Stimulated activated CD4-positive, alpha-beta T cell treated with anti-CD3 and anti-CD28 coated beads, Interleukin-1b, Interleukin-23, amount 100 ng/mL, for 4 hours (primary cell): Measurements from ENCODE around the gene OR4N2.
"Not testable (repeated sequence)": the region's sequence is repeated elsewhere in the genome, so short reads cannot be mapped to it uniquely, and the experiment has no call there.

ENCODE experiments used
- DNase-seq, 2 donors: peaks; one replicate each; pipeline ENCODE4 v3.0.0-alpha.2; 2020; ENCODE audit warnings: low read depth in 2 of 2

Gene OR4N2

DNA sequence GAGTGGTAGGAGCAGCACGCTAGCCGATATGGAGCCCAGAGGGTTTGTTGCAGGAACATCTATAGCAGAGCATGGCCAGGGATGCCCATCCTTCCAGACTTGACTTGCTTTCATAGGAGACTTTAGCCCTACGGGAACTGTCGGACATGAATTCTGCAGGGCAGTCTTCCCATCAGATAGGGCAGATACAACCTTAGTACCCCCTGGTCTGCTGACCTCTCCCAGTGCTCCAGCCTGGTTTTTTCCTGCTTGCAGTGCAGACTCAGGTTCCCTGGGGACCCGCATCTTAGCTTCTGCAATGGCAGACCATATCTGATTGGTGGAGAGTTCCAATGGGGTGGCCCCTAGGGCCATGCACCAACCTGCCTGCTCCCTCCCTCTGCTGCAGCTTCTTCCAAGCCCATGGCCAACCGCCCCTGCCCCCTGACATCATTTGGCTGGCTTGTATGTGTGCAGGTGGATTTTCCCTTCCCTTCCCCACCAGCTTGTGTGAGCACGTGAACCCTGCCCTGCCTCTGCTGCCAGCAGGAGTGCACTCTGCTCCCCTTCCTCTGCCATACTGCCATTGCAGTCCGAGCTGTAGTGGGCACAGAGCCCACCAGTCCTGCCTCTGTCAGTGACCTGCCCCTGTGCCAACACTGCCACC lies 30.8 kb downstream of the OR4N2 start:
- DNase-seq = not testable (repeated sequence)

DNA sequence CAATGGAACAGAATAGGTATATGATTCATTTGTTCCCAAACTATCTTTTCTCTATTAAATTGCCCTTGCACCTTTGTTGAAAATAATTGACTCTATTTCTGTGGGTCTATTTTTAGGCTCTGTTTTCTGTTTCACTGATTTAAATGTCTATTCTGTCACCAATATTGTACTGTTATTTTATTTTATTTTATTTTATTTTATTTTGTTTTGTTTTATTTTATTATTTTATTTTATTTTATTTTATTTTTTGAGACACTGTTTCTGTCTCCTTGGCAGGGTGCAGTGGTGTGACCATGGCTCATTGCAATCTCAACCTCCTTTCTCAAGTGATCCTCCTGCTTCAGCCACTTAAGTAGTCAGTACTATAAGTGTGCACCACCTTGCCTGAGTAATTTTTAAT lies 34.9 kb downstream of the OR4N2 start:
- no peak for DNase-seq

DNA sequence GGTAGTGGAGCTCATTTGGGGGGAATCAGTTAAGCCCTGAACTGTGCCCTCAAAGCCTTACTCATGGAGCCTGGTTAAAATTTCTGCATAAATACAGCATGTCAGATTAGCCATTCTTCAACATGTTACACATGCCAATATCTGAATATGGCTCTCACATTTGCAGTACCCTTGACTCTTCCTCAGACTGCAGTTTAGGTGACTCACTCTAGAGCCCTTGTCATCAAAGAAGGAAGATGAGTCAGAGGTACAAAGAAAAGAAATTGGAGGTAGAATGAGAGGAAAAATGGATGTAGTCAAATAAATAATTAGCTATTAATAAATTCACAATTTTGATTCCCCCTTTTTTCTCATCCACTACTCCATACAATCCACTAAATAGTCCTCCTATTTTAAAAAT lies 47.8 kb downstream of the OR4N2 start:
- DNase-seq = no peak

DNA sequence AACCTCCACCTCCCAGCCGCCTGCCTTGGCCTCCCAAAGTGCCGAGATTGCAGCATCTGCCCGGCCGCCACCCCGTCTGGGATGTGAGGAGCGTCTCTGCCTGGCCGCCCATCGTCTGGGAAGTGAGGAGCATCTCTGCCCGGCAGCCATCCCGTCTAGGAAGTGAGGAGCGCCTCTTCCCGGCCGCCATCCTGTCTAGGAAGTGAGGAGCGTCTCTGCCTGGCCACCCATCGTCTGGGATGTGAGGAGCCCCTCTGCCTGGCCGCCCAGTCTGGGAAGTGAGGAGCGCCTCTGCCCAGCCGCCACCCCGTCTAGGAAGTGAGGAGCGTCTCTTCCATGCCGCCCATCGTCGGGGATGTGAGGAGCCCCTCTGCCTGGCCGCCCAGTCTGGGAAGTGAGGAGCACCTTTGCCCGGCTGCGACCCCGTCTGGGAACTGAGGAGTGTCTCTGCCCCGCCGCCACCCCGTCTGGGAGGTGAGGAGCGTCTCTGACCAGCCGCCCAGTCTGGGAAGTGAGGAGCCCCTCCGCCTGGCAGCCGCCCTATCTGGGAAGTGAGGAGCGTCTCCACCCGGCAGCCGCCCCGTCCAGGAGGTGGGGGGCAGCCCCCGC lies 62.6 kb downstream of the OR4N2 start:
- DNase-seq = not testable (repeated sequence)

DNA sequence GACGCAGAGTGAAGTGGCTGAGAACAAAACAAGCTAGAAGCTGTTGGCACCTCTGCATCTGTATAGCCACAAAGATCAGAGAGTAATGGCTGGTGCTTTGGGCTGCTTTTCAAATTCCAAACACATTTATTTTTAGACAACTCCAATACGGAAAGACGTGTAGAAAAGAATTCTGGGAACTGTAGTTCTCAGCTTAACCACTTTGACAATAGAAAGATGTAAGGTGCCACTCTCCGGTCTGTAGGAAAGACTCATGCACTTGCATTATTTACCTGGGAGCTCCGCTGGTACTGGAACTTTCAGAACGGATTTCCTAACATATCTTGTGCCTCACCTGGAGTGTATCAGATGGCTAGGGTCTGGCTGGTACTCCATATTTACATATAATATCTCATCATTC lies 69.6 kb downstream of the OR4N2 start:
- no peak for DNase-seq

DNA sequence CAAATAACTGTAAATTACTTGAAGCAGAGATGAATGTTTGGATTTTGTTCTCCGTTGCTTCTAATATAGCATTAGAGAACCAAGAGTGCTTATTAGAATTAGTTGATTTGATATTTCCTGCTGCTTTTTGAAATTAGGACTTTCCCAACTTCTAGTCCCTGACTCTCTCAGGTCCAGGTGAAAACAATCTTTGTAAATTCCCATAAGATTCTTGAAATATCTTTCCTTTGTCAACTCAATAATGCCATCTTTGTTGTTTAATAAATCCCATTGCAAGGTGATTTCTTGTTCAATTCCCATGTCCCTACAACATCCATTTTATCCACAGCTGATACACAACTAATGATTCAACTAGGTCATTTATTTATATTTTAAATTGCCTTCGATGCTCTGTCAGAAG lies 71.3 kb downstream of the OR4N2 start, which contains the start of gene OR4K2:
Gene OR4K2, plus strand, starts transcription at position 301 of the 400 bp plus-strand sequence. CDS start 1,126 bp downstream, outside the sequence.
- no peak for DNase-seq

DNA sequence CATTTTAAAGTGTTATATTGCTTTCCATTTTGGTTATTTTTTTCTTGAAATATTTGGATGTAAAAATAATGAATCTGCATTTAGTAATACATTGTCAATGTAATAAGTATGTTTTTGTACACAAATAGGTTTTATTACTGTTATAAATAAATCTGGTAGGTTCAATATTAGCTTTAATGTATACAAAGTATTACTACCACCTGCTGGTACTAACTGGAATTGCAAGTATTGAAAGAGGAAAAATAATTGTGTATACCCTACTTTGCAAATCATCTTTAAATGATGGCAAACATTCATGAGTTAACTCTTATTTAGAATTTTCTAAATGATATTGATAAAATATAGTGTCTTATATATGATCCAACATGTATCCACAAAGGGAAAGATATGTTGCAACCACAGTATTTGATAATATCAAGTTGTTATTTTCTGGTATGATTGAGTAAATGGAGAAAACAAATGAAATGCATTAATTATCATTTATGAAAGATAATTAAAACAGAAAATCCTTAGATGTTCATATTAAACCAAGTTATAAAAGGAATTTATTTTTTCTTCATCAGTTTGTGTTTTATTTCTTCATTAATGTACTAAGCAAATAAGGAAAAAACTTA lies 74.6 kb downstream of the OR4N2 start:
- no peak for DNase-seq
